Right renal pelvis (tissue), 4 donors: ENCODE measurements around the gene CYTH3. TPM values are rescaled to one million over a fixed set of nuclear protein-coding genes. Genes with fewer than 3 reads are reported as not detected.
"Not testable (repeated sequence)": the region's sequence is repeated elsewhere in the genome, so short reads cannot be mapped to it uniquely, and the experiment has no call there.

ENCODE experiments used
- DNase-seq, 4 donors: peaks; one replicate each; pipeline ENCODE4 v3.0.0-alpha.2; 2013; ENCODE audit warnings: low read depth in 4 of 4, low spot score in 3 of 4, missing footprints in 1 of 4
- polyA plus RNA-seq, 4 donors: library from polyadenylated mRNA; unstranded; fragments of 120-200 nt; gene quantifications; one replicate each; pipeline ENCODE4 v1.2.1, GENCODE V29; 2013; ENCODE audit not compliant: insufficient read length in 4 of 4

Gene CYTH3
- polyA plus RNA-seq, 4 donors, result 36.5 to 42.5 (median 38.1) TPM

DNA sequence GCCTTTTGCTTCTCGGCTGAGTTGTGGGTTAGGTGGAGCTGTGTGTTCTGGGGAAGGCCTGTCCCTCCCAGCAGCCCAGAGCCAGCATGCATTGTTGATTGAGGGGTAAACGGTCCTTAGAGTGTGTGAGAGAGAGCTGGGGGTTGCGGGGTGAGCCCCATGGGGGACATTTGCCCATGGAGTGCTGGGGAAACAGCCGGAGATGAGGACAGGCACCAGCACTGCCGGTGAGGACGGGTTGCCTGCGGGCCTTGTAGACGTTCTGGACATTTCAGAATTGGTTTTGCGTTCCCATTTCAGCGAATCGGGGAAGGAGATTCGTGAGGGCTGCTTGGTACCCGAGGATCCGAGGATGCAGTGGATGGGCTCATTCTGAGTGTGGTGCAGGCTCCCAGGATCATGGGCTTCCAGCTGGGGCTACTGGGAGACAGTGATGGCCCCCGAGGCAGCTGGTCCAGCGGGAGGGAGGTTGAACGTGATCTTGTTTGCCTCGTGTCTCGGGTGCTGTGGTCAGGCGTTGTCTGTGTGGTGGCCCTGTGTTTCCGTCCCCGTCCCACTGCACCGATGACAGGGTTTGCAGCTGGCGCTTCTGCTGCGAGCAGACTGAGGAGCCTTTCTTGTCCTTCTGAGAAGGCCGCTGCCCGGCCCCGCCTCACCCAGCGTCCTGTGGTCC lies 113.9 kb downstream of the CYTH3 start:
- no peak for DNase-seq

DNA sequence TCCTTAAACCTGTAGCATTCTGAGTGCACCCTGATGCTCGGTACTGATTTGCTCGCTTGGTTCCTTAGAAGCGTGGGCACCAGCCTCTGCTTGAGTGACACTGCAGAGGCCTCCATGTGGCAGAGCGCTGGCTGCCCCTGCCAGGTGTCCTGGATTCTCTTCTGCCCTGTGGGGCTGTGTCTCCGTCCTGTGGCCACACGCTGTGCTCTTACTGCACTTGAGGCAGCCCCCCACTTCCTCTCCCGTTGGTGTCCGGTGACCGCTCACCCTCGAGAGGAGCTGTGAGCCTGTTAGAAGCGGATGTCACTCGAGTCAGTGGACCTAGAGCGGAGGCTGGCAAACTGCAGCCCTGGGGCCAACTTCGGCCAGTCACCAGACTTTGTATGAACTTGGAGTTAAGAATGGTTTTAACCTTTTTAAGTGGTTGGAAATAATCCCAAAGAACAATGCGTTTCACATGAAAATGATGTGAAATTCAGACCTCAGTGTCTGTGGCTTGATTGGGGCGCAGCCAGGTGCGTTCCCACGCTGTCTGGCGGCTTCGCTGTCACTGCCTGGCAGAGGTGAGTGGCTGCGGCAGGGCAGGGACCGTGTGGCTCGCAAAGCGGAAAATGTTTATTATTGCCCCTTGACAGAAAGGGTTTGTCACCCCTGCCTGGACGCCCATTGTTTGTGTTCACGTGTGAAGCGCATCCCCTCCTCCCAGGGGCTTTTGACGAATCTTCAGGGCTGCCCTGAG lies 114.6 kb downstream of the CYTH3 start:
- DNase-seq, result no peak

DNA sequence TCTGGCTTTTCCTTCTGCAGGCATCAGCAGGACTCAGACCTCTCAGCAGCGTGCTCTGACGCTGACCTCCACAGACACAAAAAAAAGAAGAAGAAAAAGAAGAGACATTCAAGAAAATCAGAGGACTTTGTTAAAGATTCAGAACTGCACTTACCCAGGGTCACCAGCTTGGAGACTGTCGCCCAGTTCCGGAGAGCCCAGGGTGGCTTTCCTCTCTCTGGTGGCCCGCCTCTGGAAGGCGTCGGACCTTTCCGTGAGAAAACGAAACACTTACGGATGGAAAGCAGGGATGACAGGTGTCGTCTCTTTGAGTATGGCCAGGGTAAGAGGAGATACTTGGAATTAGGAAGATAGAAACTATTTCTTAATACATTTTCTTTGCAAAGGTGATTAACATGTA lies 115.7 kb downstream of the CYTH3 start:
- no peak for DNase-seq

DNA sequence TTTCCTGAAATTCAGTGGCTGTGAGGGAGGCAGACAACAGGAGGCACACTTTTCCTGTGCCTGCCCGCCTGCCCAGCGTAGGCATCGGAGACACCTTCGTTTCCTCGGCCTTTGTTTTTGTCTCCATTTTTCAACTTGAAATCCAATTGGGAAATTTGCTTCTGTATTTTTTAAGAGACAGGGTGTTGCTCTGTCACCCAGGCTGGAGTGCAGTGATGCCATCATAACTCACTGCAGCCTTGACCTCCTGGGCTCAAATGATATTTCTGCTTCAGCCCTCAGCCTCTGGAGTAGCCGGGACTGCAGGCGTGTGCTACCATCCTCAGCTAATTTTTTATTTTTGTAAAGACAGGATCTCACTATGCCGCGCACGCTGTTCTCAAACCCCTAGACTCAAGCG lies 116.8 kb downstream of the CYTH3 start:
- DNase-seq, result no peak

DNA sequence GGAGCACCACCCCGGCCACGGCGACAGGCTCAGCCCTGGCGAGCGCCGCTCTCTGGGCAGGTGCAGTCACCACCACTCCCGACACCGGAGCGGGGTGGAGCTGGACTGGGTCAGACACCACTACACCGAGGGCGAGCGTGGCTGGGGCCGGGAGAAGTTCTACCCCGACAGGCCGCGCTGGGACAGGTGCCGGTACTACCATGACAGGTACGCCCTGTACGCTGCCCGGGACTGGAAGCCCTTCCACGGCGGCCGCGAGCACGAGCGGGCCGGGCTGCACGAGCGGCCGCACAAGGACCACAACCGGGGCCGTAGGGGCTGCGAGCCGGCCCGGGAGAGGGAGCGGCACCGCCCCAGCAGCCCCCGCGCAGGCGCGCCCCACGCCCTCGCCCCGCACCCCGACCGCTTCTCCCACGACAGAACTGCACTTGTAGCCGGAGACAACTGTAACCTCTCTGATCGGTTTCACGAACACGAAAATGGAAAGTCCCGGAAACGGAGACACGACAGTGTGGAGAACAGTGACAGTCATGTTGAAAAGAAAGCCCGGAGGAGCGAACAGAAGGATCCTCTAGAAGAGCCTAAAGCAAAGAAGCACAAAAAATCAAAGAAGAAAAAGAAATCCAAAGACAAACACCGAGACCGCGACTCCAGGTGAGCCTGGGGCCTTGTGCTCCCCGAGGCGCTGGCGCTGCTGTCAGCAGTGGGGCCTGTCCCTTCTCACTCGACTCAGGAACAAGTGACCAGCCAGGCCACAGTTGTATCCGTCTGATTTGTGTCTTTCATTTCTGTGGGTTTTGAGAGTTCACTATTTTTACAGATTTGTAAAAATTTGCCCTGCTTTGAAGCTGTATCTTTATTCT lies 117.7 kb downstream of the CYTH3 start:
- DNase-seq, result no peak

DNA sequence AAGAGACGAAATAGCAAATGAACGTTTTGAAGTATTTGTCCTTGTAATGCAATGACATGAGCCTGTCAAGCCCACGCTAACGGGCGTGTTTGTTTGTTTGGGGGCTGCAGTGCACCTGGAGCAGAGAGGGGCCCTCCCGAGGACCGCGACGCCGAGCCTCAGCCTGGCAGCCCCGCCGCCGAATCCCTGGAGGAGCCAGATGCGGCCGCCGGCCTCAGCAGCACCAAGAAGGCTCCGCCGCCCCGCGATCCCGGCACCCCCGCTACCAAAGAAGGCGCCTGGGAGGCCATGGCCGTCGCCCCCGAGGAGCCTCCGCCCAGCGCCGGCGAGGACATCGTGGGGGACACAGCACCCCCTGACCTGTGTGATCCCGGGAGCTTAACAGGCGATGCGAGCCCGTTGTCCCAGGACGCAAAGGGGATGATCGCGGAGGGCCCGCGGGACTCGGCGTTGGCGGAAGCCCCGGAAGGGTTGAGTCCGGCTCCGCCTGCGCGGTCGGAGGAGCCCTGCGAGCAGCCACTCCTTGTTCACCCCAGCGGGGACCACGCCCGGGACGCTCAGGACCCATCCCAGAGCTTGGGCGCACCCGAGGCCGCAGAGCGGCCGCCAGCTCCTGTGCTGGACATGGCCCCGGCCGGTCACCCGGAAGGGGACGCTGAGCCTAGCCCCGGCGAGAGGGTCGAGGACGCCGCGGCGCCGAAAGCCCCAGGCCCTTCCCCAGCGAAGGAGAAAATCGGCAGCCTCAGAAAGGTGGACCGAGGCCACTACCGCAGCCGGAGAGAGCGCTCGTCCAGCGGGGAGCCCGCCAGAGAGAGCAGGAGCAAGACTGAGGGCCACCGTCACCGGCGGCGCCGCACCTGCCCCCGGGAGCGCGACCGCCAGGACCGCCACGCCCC lies 118.5 kb downstream of the CYTH3 start:
- no peak for DNase-seq

DNA sequence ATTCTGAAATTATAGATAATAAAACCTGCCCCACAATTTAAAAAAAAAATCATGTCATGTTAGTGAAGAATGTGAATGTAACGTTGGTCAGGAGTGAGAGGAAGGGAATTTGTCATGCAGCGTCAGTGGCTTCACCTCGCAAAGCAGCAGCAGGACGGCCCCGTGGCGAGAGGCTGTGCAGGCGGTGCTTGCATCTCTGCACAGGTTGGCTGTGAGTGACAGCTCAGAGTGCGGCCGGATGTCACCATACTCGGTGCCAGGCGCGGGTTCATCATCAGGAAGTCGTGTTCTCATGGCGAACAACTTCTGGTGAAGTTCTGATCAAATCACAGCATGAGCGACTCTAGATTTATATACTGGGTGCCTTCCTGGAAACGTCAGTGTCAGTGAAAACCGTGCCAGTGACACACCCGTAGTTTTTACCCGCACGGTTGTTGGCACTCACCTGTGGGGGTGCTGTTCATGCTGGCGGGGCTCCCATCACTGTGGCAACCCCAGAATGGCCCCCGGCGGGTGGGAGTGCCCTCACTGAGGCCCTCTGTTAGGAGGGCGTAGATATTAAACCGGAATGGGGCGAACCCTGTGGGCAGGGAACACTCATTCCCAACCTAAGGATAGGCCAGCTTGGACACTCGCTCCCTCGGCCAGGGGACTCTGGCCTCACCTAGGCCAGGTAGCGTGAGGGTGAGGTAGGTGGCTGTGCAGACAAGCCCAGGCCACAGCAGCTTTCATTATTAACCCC lies 120.3 kb downstream of the CYTH3 start:
- no peak for DNase-seq

DNA sequence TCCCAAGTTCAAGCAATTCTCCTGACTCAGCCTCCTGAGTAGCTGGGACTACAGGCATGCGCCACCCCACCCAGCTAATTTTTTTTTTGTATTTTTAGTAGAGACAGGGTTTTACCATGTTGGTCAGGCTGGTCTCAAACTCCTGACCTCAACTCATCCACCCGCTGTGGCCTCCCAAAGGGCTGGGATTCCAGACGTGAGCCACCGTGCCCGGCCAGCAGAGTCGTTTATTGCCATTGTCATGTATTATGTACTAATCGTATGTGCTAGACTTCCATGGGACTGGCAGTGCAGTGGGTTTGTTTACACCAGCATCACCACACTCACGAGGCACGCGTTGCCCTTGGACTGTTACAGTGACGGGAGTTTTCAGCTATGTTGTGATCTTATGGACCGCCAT lies 120.9 kb downstream of the CYTH3 start:
- DNase-seq, result not testable (repeated sequence)

DNA sequence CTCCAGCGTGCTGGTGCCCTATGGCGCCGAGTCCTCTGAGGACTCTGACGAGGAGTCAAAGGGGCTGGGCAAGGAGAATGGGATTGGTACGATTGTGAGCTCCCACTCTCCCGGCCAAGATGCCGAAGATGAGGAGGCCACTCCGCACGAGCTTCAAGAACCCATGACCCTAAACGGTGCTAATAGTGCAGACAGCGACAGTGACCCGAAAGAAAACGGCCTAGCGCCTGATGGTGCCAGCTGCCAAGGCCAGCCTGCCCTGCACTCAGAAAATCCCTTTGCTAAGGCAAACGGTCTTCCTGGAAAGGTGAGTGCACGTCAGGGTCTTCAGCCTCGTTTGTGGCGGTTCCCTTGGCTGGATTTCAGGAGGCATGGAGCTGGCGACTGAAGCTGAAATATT lies 122.4 kb downstream of the CYTH3 start:
- DNase-seq, result no peak

DNA sequence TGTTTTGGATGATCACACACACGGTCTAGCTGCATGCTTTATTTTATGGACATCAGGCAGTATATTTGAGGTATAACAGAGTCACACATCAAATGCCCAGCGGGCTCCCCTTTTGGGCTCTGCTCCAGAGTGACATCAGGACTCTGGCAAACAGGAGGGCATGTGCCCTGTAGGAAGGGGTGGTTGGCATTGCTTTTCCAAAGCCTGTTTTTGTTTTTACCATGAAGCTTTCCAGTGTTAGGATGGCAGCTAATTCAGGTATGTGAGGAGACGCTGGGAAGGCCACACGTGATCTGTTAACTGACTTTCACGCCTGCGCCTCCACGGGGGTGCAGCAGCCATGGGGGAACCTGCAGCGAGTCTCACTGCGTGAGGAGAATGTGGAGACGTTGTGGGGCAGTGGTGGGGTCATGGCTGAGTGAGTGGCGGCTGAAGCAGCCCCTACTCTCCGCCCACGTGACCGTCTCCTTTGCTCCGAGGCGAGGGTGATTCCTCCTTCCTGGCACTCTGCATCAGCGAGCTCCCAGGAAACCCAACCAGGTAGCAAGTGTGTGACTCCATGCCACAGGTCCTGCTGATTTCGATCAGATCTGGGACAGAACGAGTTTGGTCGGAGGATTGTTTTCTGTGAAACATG lies 123.6 kb downstream of the CYTH3 start:
- DNase-seq, result no peak

DNA sequence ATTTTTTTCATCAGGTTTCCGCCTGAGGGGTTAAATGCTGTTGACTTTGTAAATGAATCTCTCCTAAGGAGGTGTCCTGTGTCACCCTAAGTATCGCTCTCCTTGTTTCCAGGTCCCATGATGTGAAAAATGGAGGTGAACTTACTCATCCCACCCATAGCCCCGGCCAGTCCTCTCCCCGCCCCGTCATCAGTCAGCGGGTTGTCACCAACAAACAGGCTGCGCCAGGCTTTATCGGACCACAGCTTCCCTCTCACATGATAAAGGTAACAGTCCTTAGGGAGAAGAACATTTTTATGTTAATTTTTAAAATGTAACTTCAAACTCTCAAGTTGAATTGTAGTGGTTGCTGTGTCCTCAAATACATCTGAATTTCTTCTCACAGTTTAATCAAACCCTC lies 124.8 kb downstream of the CYTH3 start:
- no peak for DNase-seq

DNA sequence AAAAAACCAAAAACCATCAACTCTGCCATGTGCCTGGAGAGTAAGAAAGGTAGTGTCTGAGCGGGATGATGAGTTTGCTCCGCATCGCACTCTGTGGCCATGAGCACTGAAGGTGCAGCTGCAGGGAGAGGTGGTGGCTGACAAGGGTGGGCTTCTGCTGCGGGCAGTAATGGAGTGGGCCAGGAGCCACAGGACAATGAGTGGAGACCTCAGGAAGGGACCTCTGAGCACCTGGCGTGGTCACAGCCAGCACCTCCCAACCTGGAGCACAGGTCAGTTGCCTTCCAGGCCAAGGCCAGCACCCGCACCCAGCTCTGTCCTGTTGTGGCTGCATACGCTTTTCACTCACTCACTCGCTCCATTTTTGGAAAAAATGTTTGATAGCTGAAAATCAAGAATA lies 125.8 kb downstream of the CYTH3 start:
- DNase-seq, result no peak

DNA sequence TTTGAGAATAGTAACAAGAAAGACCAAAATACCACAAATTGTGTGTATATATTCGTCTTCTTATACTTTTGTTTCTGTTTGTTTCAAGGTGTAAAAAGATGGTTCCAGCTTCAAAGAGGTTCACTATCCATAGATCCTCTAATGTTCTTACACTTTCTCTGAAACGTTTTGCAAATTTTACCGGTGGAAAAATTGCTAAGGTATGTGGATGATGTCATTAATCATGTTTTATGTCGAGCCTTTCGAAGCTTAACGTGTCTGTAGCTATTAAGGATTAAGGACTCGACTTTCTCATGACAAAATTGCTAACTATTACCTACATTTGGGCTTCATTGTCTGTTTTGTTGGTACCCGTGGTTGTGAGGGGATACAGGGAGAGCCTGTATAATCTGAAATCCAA lies 128.4 kb downstream of the CYTH3 start:
- no peak for DNase-seq

DNA sequence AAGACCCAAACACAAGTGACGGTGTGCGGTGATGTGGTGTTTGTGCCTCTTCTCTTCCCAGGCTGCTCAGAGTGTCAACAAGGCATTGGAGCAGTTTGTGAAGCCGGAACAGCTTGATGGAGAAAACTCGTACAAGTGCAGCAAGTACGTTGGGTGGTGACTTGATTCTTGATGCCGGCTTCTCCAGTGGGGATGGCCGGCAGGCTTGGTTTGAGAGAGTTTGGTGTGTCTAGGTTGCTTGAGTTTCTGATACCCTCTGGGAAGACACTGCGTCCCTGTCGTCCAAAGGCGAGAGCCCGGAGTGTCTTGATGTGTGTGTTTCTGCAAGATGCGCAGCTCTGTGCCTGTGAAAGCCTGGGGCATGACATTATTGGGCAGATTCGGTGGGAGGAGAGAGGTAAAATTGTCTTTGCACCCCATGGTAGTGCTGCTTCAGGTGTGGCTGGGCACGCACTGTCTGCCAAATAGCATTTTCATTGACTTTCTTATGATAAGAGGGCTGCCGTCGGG lies 129.5 kb downstream of the CYTH3 start:
- no peak for DNase-seq

DNA sequence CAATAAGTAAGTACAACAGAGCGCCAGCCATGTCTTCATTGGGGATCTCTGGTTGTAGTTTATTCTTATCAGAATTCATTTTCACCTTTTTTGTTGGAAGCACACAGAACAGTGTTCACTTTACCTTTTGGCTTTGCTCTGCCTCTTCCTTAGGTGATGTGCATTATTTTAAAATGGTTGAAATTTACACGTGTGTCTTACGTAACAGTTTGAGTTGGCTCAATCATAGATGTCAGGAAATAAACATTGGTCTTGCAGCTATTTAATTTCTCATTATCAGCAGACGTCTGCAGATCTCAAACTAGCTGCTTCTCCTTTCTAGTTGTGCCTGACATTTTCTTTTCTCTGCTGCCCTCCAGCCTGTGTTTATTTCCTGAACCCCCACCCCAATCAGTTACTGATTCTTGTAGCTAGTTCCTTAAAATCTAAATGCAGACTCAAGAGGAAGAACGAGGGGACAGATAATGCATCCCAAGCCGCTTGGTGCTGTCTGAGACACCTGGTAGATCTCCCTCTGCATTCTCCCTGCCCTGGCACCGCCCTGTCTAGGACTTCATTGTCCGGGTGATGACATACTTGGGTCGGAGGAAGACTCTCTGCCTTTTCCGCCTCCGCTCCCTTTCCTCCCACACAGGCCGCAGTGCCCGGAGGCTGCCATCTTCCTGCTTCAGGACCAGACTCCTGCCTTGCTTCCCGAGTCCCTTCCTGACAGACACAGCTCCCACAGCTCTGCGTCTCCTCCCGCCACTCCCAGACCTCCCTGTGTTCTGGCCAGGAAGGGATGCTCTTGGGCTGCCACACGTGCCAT lies 133.0 kb downstream of the CYTH3 start:
- DNase-seq, result no peak

DNA sequence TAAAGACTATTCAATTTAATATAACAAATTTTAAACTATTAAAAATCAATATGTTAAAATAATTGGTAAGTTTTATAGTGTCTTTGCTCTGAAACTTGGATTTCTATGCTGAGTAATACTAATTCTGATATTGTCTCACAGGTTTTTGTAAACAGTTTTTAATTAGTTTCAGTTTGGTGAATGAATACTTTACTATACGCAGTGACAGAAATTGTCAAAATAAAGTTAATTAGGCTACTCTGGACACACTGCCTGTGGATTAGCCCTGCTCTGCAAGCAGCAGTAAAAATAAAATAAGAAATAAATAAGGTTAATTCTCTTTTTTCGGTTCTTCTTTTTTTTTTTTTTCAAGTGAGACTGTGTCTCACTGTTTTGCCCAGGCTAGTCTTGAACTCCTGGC lies 135.9 kb downstream of the CYTH3 start:
- DNase-seq, result no peak

DNA sequence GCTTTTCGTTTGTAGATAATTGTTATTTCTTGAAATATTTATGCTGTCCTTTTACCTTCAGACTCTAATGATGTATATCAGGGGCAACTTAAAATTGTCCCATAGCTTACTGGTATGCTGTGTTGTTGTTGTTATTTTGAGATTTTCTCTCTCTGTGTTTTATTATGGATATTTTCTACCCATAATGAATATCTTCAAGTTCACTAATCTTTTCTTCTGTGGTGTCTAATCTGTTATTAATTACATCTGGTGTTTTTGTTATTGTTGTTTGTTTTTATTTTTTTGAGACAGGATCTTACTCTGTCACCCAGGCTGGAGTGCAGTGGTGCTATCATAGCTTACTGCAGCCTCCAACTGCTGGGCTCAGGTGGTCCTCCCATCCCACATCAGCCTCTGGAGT lies 139.2 kb downstream of the CYTH3 start:
- DNase-seq, result no peak

DNA sequence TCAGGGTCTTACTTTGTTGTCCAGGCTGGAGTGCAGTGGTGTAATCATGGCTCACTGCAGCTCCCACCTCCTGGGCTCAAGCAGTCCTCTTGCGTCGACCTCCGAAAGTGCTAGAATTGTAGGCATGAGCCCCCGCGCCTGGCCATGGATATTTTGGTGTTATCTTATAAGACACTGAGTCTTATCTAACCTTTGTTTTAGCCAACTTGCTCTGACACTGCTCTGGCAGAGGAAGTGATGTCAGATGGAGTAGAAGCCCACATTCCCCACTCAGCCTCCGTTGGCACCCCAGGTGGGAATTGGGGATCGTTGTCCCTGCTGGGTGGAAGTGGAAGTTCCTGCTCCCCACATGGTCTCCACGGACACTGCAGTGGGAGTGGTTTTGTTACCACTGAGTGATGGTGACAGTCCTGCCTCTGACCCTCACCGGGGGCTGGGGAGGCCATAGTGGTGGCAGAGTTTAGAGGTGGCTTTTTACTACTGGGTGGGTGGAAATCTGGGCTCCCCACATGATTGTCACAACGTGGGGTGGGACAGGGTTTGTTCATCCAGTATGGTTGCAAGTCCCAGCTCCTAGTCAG lies 142.3 kb downstream of the CYTH3 start:
- no peak for DNase-seq
